SK-N-MC (cell line): Measurements from ENCODE around the gene A3GALT2.

Experiments
- DNase-seq: peaks from one replicate; pipeline ENCODE4 v3.0.0-alpha.2; 2011; ENCODE audit warnings: low read depth, low spot score
- H3K27ac ChIP-seq: fragments of 200-600 bp; sonication (generic); 2 replicates; pipeline ENCODE4 v1.5.1; 2016; ENCODE audit warnings: mixed run types
- H3K36me3 ChIP-seq: fragments of 200-600 bp; sonication (generic); 2 replicates; pipeline ENCODE4 v1.6.1; 2017; ENCODE audit warnings: antibody characterized with exemption, low read length, mixed read lengths; ENCODE audit not compliant: insufficient read depth
- H3K4me3 ChIP-seq: fragments of 200-600 bp; sonication (generic); 2 replicates; pipeline ENCODE4 v1.5.1; 2016
- H3K9ac ChIP-seq: fragments of 200-600 bp; sonication (generic); 2 replicates; pipeline ENCODE4 v1.8.0; 2017; ENCODE audit warnings: mixed run types, mixed read lengths; ENCODE audit not compliant: insufficient read length
- H3K9me3 ChIP-seq: fragments of 200-600 bp; sonication (generic); 2 replicates; pipeline ENCODE4 v1.6.1; 2017; ENCODE audit warnings: low read depth, mild to moderate bottlenecking, antibody characterized with exemption, low read length, moderate library complexity, mixed read lengths
- EZH2 ChIP-seq: fragments of 200-600 bp; sonication (generic); IDR thresholded peaks from one replicate; pipeline ENCODE4 v1.6.1; 2017; ENCODE audit warnings: antibody characterized with exemption
- FOXP2 ChIP-seq: optimal IDR thresholded peaks from 2 replicates; pipeline ENCODE3; 2011; ENCODE audit warnings: mild to moderate bottlenecking, moderate library complexity; ENCODE audit not compliant: insufficient read depth; ENCODE audit errors: extremely low read length, control extremely low read depth
- POLR2AphosphoS5 ChIP-seq: IDR thresholded peaks from 2 replicates; pipeline ENCODE4 v1.6.1; 2012; ENCODE audit warnings: mild to moderate bottlenecking, low read depth, low read length, borderline replicate concordance

The A3GALT2 gene

DNA sequence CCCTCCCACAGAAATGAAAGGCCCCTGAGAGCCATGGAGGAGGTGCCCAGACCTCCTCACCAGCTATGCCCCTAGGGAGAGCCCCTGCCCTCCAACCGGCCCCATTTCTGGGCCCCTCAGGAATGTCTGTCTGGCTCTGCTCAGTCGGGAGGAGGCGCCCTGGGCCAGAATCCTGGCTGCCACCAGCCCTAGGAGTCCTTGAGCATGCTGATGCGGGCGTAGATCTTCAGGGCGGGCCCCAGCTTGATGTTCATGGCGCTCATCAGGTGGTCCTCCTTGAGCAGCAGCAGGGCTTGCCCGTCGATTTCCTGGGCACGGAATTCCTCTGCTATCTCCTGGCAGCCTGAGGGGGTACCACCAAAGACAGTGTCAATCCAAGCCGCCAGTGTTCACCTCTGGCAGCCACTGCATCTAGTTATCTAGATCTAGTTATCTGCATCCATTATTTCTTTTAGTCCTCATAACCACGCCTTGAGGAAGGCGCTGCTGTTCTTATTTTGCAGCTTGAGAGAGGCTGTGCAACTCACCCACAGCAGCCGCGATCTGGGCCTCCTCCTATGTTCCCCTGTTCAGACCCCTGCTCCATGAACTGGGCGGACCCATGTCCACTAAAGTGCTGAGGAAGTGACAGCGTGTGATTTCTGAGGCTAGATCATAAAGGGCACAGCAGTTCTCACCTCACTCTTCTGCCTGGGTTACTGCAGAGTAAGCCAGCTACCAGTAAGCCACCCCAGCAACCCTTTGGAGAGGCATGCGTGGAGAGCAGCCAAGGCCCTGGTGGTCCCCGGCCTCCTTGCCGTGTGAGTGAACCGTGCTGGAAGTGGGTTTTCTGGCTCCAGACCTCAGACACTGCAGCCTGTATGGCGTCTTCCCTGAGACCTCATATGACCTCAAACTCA is 4.0 kb upstream of the A3GALT2 start:
- Histone ChIP-seq H3K4me3 (no peak overlapping the region), H3K9me3 (no peaks in the 10 kb centered on the region), H3K9ac (peak overlapping the region; percentile 39), H3K36me3 (peaks cover 68% of the 10 kb centered on the region), H3K27ac (peak overlapping the region; percentile 26; the same call in 1 of the 2 replicates)
- TF ChIP-seq POLR2AphosphoS5, result no peak
- no peak for TF ChIP-seq EZH2
- DNase-seq, result no peak

DNA sequence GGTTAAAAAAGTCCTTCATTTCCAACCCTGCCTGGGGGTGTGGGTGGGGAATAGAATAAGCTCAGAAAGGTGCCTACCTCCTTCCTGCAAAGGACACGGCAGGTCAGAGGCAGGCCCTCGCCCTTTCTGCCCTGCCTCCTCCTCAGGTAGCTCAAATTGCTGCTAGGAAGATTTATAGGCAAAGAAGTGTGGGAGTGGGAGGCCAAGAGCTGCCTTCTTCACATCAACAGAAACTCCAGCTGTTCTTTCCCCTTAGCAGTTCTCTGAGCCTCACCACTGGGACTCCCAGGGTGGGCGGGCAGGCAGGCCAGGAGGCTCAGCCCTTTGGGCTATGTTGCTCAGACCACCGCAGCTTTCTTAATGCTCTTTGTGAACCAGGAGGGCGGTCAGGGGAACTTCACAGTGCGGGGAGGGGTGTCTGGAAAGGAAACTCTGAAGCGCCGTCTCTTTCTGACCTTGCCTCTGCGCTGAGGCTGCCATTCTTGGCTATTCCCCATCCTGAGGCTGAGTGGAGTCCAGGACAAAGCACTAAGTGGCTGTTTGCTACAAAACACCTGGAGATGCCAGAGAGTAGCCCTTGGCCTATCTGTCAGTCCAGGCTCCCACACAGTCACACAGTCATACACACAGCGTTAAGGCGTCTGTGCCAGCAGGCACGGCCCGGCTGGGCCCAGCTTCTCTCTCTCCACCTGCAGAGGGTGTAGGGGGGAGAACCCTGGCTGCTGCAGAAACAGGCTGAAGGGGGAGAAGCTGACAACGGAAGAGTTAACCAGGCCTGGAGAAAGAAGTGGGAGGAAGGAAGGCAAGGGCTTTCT is 3.0 kb upstream of the A3GALT2 start:
- peaks cover 57% of the 10 kb centered on the region for H3K36me3 ChIP-seq

DNA sequence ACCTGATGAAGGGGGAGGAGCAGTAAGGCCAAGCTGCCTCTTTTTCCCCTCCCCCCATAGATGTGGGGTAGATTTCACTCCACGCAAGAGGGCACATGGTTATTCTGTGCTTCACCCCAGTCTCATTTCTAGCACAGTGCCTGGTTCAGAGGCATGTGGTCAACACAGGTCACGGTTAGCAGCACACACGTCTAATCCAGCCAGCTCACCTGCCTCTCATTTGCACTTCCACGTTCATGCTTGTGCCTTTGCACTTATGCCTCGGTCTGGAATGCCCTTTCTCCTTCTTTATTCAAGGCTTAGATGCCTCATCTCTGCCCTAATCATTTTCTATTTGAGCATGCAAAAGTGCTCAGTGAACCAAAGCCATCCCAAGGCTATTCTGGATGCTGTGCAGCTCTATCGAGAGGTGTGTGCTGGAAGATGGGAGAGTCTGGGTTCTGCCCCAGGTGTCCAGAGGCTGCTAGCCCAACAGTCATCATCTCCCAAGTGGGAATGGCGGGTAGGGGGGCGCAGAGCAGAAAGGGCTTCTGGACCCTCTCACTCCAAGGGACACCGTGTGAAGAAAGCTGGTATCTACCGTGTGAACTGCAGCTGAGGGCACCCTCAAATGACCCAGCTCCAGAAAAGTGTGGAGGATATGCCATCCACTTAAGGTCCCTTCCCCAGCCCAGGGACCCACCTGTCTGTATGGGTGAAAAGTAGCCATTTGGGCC is 2.1 kb upstream of the A3GALT2 start:
- peaks cover 50% of the 10 kb centered on the region for H3K36me3 ChIP-seq
- H3K9ac ChIP-seq, result no peak overlapping the region
- 0 out of 2 replicates have a peak, but pooled peaks have one; percentile 9 for TF ChIP-seq POLR2AphosphoS5
- no peak for TF ChIP-seq EZH2
- no peak overlapping the region for H3K4me3 ChIP-seq
- no peak overlapping the region for H3K27ac ChIP-seq
- H3K9me3 ChIP-seq, result no peaks in the 10 kb centered on the region
- no peak for DNase-seq

More for the DNA sequence above, 3.0 kb upstream of the A3GALT2 start:
- Histone ChIP-seq H3K4me3 (no peak overlapping the region), H3K9ac (no peak overlapping the region), H3K9me3 (no peaks in the 10 kb centered on the region), H3K27ac (no peak overlapping the region)
- DNase-seq, result no peak
- TF ChIP-seq EZH2 (no peak), FOXP2 (no peak), POLR2AphosphoS5 (no peak)

DNA sequence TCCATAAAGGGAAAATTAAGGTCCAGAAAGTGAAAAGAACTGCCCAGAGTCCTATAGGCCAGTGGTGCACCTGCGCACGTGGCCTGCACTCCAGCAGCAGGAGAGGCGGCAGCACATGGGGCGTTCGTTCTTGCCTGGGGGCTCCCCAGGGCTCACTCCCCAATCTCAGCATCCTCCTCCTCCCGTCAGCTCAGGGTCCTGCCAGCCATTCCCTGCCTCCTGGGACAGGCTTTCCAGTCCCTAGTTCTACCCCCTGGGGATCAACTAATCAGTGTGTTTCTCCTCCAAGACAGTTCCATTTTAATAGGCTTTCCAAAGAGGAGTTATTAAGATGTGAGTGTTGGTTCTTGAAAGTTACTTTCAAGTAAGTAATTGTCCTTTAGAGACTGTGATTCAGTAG is 1.2 kb upstream of the A3GALT2 start:
- Histone ChIP-seq H3K4me3 (no peak overlapping the region), H3K9me3 (no peaks in the 10 kb centered on the region), H3K36me3 (peaks cover 41% of the 10 kb centered on the region), H3K27ac (no peak overlapping the region), H3K9ac (no peak overlapping the region)
- DNase-seq, result no peak
- TF ChIP-seq POLR2AphosphoS5, result no peak

DNA sequence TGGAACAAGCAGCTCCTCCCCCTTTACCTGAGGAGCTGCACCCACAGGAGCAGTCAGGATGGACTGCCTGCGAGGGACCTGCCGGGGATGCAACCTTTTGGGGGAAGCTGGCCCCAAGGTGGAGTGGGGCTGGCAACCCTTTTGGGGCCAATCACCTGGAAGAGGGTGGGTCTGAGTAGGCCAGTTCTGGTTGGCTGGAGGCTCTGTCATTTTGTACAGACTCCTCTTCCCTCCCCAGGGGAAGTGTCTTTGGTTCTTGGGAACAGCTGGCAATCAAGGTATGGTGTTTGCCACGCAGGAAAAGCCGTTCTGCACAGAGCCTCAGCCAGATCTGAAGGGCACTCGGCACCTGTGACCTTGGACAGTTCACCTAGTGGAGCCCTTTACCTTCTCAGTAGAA is 280 bp upstream of the A3GALT2 start:
- DNase-seq, result no peak

DNA sequence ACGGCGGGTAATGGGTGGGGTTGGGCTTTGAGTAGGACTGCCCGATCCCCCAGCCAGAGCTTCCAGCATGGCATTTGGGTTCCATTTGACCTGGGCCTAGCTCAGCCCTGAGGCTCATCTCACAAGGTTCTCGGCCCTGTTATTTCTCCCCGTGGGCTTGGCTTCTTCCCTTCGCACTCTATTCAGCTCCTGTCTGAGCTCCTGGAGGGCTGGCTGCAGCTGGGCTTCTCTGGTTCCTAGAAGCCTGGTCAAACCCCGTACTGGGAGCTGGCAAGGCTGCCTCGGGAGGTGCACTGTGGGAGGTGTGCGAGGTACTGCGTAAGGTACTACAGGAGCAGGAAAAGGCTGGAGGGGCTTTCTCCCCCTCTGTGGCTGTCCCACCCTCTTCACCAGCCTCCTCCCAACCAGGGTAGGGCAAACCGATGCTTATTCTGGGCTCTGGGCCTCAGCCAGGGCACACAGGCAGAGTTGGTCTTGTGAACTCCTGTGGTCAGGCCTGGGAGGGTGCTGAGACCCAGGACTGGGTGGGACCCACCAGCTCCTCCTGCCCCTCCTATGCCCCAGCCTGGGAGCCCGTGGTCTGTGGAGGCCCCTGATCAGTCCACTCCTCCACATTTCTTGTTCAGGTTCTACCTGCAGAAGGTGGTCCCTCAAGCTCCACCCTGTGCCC is 814 bp downstream of the A3GALT2 start:
- H3K4me3 ChIP-seq, result no peak overlapping the region
- DNase-seq, result no peak
- H3K27ac ChIP-seq, result no peak overlapping the region
- no peaks in the 10 kb centered on the region for H3K9me3 ChIP-seq
- TF ChIP-seq EZH2, result no peak
- TF ChIP-seq FOXP2, result no peak
- no peak for TF ChIP-seq POLR2AphosphoS5
- no peak overlapping the region for H3K9ac ChIP-seq
- H3K36me3 ChIP-seq, result peaks cover 21% of the 10 kb centered on the region

More for the DNA sequence above, 280 bp upstream of the A3GALT2 start:
- Histone ChIP-seq H3K9ac (no peak overlapping the region), H3K36me3 (peaks cover 32% of the 10 kb centered on the region), H3K9me3 (no peaks in the 10 kb centered on the region), H3K4me3 (no peak overlapping the region), H3K27ac (no peak overlapping the region)
- TF ChIP-seq FOXP2 (no peak), EZH2 (no peak), POLR2AphosphoS5 (no peak)

DNA sequence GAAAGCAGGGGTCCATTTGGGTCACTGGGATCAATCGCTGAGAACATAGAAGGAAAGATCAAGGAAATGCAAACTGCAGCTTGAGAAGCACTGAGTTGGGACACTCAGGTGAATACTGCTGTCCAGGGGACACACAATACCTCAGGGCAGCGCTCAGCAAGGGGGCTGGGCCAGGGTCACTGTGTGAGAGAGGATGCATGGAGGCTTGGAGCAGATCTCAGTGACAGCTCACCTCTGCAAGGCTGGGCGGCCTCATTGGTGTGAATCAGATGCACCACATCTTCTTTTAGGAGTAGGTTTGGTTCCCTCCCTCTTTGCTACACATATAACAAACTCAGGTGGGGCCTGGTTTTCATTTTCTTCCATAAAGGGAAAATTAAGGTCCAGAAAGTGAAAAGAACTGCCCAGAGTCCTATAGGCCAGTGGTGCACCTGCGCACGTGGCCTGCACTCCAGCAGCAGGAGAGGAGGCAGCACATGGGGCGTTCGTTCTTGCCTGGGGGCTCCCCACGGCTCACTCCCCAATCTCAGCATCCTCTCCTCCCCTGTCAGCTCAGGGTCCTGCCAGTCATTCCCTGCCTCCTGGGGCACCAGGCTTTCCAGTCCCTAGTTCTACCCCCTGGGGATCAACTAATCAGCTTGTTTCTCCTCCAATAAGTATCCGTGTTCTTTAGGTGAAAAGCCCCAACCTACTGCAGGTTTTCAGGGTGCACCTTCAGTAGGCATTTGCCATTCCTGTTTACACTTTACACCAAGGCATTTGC is 1.5 kb downstream of the A3GALT2 start:
- H3K36me3 ChIP-seq, result peaks cover 14% of the 10 kb centered on the region; the same call in 1 of the 2 replicates
- TF ChIP-seq POLR2AphosphoS5 (no peak), FOXP2 (no peak), EZH2 (no peak)
- H3K9me3 ChIP-seq, result no peaks in the 10 kb centered on the region
- DNase-seq, result no peak
- no peak overlapping the region for H3K4me3 ChIP-seq
- no peak overlapping the region for H3K9ac ChIP-seq
- H3K27ac ChIP-seq, result no peak overlapping the region

DNA sequence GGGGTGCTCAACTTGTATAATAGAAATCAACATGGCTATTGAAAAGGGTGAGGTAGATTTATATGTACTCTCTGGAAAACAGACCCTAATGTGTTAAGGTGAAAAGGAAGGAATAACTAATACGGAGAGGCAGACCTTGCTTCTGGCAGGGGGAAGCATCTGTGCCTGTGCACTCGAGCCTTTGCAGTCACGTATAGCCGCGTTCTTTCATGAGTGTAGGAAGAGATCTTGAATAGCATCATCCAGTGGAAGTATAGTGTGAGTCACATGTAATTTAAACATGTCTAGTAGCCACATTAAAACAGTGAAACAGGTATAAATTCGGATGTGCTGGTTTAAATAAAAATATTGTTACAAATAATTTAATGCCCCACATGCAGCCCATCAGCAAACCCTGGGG is 3.0 kb downstream of the A3GALT2 start:
- TF ChIP-seq FOXP2, result no peak
- no peak for TF ChIP-seq EZH2
- TF ChIP-seq POLR2AphosphoS5, result no peak
- no peak overlapping the region for H3K4me3 ChIP-seq
- no peak for DNase-seq
- H3K9me3 ChIP-seq, result no peaks in the 10 kb centered on the region
- peaks cover 1% of the 10 kb centered on the region; the same call in 1 of the 2 replicates for H3K36me3 ChIP-seq
- H3K27ac ChIP-seq, result no peak overlapping the region
- H3K9ac ChIP-seq, result no peak overlapping the region
